ENCODE results near the gene PLXND1. TPM values are rescaled to one million over a fixed set of nuclear protein-coding genes. Genes with fewer than 3 reads are reported as not detected.
"Not testable (repeated sequence)": the region's sequence is repeated elsewhere in the genome, so short reads cannot be mapped to it uniquely, and the experiment has no call there.

The PLXND1 gene
- total RNA-seq, 1 experiment from 2014 or later: 68.0 TPM

GRCh38 chr3:129529436-129530210 lies 76.9 kb downstream of the PLXND1 start:
- DNase-seq (ENCODE audit: low read depth): no peak

GRCh38 chr3:129528589-129529100 lies 77.8 kb downstream of the PLXND1 start, which contains the start of gene RHO:
Gene RHO (plus strand): TSS chr3:129528639. CDS start chr3:129528734, 95 bp downstream.
- no peak for DNase-seq (ENCODE audit: low read depth)

DNA sequence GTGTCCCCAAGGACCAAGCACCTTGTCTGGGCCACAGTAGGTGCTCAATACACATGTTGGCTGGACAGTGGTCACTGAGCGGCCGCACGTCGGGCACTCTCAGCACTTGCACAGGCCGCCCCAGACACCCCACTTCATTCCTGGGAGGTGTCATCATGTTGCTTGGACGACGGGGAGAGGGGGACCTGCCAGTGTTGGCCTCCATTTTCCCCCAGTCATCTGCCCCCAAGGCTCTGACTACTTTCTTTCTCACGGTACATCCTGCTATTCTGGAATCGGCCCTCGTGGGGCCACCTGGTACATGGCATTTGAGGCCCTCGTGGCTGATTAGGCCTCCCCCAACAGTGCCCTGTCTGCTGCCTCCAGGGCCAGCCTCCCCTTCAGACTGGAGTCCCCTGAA lies 79.2 kb downstream of the PLXND1 start:
- no peak for DNase-seq (ENCODE audit: low read depth)

DNA sequence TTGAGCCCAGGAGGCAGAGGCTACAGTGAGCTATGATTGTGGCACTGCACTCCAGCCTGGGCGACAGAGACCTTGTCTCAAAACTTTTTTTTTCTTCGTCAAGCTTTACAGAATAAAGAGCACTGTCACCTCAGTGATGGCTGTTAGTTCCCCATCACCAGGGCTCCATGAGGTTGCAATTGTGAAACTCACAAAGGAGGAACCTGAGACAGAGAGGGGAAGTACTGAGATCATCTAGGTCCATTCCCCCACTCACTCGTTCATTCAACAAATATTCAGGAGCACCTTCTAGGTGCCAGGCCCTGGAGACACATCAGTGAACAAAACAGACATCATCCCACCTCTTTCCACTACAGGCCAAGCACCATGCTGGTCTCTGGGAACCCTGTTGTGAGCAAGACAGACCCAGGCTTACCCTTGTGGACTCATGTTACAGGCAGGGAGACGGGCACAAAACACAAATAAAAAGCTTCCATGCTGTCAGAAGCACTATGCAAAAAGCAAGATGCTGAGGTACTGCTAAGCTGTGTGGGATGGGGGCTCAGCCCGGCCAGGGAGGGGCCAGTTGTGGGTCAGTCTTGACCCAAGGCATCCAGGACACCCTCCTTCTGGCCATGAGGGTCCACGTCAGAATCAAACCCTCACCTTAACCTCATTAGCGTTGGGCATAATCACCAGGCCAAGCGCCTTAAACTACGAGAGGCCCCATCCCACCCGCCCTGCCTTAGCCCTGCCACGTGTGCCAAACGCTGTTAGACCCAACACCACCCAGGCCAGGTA lies 80.2 kb downstream of the PLXND1 start:
- no peak for DNase-seq (ENCODE audit: low read depth)

GRCh38 chr3:129525341-129525968 lies 81.0 kb downstream of the PLXND1 start:
- DNase-seq (ENCODE audit: low read depth): peak; percentile 41

- no peak for DNase-seq (ENCODE audit: low read depth)
These were observed 82.4 kb downstream of the PLXND1 start for GRCh38 chr3:129524081-129524480.

DNA sequence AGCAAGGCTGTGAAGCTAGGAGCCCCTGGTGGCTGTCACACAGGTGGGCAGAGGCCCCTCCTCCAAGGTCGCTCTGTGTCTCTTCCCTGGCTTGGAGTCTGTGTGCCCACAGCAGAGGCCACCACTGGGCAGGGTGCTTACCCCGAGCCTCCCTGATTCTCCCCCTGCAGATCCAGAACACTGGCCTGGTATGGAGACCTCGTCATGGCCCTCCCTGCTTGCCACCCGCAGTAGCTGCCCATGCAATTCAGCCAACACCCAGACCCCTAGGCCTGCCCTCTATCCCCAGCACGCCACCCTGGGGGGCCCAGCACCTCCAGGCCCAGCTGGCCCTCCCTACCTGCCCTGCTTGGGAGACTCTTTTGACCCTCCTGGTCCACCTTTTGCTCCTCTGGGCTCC lies 83.5 kb downstream of the PLXND1 start:
- no peak for DNase-seq (ENCODE audit: low read depth)

- DNase-seq (ENCODE audit: low read depth): no peak
These were observed 84.9 kb downstream of the PLXND1 start for GRCh38 chr3:129521611-129522010.

DNA sequence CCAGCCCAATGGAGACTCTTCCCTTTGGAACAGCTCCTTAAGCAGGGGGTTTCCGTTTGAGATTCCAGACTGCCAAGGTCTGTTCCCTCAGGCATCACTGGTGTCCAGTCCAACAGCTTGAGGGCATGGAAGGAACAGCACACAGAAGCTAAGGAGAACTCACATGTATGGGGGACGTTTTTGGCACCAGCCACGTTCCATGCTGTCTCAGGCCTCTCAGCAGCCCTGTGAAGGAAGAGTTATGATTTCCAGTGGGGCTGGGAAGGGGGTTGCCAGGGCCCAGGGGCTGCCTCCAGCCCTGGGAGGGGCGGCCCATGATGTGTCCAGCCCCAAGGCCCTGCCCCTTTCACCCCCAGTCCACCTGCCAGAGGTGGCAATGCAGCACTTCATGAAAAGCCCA lies 85.5 kb downstream of the PLXND1 start:
- no peak for DNase-seq (ENCODE audit: low read depth)

DNA sequence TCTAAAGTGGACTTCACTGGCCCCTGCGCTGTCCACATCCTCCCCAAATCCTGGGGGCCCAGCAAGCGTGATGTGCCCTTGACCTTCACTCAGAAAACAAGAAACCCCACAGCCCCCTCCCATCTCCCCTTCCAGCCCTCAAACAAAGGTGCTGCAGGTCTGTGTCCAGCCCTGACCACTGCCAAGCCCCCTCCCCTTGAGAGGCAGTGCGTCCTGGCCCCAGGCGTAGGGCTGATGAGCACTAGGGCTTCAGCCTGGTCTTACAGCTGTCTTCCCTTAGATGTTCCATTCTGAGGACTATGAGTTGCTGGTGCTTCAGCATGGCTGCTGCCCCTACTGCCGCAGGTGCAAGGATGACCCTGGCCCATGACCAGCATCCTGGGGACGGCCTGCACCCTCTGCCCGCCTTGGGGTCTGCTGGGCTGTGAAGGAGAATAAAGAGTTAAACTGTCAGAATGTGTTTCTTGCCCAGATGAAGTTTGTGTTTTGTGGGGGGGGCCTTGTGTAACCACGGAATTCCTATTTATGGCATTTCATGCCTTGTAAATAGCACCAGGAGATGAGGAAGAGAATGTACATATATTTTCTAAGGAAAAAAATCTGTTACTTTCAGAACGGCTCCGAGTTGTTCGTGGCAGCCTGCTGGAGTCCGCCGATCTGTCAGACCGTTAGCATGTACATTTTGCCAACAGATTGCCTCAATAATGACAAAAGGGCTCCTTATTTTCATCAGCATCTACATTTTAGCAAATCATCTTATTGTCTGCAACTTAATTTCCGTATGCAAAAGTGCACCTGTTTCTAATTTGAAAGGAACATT lies 86.4 kb downstream of the PLXND1 start:
- no peak for DNase-seq (ENCODE audit: low read depth)

DNA sequence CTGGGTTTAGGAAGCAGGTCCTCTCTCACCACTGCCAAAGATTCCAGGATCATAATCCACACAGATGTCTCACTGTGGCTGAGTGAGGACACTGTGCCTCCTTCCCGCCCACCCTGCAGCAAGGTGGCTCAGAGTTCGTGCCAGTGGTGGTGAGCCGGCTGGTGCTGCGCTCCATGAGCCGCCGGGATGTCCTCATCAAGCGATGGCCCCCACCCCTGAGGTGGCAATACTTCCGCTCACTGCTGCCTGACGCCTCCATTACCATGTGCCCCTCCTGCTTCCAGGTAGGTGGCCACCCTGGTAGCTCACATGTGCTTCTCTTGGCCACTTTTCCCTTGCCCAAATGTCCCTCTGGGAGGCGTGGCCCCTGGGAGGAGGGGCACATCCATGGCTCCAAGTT lies 87.0 kb downstream of the PLXND1 start:
- DNase-seq (ENCODE audit: low read depth): no peak

- DNase-seq (ENCODE audit: low read depth): no peak
These were observed 87.9 kb downstream of the PLXND1 start for GRCh38 chr3:129518581-129518980.

- DNase-seq (ENCODE audit: low read depth): no peak
These were observed 88.4 kb downstream of the PLXND1 start for GRCh38 chr3:129518038-129518561.

GRCh38 chr3:129517516-129517915 lies 89.0 kb downstream of the PLXND1 start:
- DNase-seq (ENCODE audit: low read depth): no peak

- not testable (repeated sequence) for DNase-seq (ENCODE audit: low read depth)
These were observed 90.5 kb downstream of the PLXND1 start for GRCh38 chr3:129515821-129516432.

- not testable (repeated sequence) for DNase-seq (ENCODE audit: low read depth)
These were observed 91.2 kb downstream of the PLXND1 start for GRCh38 chr3:129515108-129515820.

DNA sequence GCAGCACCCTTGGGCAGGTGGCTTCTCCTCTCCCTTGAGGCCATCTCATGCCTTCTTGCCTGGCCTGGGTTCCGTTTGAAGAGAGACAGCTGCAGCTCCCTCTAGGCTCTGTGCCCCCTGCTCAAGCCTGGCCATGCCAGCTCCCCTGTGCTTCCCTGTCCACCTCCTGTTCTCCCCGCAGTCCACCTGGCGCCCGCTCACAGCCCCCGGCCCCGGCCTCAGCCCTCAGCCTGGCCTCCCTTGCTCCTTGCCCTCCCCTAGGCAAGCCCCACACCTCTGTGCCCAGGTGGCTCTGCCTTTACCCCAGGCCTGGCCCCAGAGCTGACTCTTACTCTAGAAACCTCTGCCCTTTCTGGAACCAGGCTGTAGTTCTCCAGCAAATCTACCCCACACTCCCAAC lies 91.9 kb downstream of the PLXND1 start:
- DNase-seq (ENCODE audit: low read depth): no peak

GRCh38 chr3:129514110-129514509 lies 92.4 kb downstream of the PLXND1 start:
- DNase-seq (ENCODE audit: low read depth): no peak

- no peak for DNase-seq (ENCODE audit: low read depth)
These were observed 92.8 kb downstream of the PLXND1 start for GRCh38 chr3:129513705-129514104.

DNA sequence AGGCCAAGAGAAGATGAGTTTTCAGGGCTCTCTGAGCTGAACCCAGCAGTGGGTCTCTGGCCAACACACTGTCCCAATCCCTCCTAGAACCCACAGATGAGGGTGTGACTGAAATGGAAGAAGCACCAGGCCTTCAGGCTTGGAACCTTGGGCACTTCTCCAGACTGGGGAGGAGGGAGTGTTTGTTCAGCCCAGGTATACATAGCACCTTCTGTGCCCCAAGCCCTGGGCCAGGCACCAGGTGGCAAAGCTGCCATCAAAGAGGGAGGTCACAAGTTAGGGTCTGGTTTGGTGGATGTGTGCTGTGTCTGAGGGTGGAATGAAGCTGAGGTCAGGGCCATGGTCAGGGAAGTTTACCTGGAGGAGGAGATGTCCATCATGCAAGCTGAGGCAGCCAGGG lies 93.9 kb downstream of the PLXND1 start:
- DNase-seq (ENCODE audit: low read depth): no peak

Data from RPMI7951 (cell line).